Measurements from ENCODE around the gene ABL1.

Gene ABL1

GRCh38 chr9:130854092-130854491 is 19.0 kb downstream of the ABL1 start:
- no peak for DNase-seq

DNA sequence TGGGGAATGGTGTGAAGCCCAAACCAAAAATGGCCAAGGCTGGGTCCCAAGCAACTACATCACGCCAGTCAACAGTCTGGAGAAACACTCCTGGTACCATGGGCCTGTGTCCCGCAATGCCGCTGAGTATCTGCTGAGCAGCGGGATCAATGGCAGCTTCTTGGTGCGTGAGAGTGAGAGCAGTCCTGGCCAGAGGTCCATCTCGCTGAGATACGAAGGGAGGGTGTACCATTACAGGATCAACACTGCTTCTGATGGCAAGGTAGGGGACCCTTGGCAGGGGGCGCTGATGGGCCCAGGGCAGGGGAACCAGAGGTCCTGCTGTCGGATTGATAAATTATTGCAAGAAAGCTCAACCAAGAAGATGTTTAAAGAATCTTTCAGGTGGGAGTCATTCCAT is 19.8 kb downstream of the ABL1 start:
- no peak for DNase-seq

- DNase-seq = no peak
These were observed 21.4 kb downstream of the ABL1 start for GRCh38 chr9:130856474-130856873.

DNA sequence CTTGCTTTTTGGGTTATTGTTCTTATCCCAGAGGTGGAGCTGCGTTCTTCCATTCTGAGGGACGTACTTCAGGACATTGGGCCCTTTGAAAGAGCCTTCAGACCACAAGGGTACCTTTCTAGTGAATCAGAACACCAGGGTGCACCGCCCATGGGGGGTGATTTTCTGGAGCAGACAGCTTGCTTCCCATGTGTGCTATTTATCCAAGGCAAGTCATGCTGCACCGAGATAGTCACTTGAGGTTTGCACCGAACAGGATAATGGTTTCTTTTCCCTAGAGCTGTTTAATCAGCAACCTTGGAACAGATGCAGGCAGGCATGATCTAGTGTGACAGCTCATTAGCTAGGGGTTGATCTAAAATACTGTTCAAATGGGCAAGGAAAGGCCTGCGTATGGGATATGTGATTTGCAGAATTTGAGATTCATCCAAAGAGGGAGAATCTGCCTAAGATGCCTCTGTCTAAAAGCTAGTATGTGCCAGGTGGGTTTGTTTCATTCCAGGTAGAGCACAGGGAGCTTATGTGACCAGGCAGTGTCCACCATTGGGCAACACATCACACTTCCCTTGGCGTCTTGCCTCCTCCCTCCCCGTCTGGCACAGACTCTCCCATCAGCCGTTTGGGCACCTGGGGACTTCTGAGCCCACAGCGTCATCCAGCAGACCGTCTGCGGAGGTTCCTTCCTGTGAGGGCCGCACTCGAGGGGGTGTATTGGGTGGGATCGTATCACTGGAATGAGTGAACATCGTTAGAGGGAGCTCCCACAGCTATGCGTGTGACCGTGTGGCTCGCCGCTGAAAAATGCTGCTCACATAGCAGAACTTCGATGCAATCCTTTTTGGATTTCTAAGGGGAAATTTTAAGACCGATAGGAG is 23.0 kb downstream of the ABL1 start:
- DNase-seq = no peak

DNA sequence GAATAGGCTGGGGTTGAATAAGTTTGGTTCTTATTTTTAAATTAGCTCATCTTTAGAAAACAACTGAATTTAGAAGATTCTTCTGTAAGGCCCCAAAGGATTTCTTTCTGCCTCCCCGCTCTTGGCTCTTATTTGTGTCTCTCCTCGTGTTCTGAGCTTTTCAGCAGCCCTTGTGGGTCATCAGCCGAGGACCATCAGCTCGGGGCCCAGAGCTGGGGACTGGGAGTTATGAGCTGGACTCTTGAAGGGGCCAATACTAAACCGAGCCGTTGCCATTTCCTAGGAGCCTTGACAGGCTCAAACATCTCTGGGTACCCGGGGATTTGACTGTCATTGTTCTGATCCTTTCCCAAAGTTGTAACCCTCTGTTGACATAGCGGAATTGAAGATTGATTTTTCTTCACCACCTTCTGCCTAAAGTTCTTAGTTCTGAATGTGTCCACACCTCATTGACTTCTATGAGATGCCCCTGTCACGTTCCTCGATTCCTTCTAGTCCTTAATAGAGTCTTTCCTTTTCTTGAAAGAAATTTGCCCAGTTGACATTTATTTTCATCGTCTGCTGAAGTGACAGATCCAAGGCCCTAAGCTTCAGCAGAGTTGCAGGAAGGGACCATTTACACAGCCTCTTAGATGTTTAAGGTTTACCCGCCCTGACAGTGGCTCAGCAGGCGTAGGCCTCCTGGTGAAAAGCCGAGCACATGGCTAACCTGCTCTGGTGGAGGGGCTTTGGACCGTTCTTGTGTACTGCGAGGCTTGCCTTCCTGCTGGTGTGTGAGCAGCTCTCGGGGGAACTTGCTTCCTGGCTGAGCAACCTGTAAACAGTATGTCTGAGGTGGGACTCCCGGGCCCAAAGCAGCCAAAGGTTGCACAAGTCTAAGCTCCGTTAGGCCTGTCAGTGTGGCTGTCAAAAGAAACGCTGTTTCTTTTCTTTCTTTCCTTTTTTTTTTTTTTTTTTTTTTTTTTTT is 24.0 kb downstream of the ABL1 start:
- DNase-seq = no peak

DNA sequence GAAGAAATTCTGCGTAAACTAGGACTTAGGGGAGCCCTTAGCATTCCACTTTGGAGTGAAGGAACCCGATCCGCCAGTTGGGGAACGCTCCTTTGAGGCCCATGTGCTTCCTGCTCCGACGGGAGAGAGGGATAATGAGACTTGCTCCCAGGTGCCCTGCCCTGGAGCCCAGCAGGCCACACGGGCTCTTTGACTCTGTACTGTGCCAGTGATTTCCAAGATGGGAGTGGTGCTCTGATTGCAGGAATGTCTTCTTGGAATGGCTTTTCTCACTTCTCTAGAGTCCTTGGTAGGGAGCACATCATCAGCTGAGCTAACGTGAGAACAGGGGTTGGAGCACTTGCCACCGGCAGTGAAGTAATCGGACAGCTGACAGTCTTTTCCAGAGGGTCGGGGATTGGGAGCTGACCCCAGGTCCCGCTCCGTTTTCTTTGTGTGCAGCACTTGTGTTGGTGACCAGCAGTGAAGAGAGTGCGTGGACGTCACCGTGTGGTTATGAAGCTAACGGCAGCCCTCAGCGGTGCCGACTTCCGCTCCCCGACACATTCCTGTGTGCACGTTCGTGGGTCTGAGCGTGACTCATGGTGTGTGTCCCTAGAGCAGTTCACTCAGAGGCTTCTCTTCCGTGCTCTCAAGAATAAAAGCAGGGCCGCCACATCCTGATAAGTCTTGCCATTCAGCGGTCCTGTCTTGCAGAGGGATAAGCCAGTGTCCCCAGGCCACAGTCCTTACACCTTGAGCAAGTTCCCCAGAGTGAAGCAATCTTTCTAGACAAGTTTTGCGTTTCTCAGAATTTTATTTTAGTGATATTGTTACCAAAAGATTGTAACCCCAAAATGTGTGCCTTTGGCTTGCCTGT is 25.6 kb downstream of the ABL1 start:
- DNase-seq = no peak

DNA sequence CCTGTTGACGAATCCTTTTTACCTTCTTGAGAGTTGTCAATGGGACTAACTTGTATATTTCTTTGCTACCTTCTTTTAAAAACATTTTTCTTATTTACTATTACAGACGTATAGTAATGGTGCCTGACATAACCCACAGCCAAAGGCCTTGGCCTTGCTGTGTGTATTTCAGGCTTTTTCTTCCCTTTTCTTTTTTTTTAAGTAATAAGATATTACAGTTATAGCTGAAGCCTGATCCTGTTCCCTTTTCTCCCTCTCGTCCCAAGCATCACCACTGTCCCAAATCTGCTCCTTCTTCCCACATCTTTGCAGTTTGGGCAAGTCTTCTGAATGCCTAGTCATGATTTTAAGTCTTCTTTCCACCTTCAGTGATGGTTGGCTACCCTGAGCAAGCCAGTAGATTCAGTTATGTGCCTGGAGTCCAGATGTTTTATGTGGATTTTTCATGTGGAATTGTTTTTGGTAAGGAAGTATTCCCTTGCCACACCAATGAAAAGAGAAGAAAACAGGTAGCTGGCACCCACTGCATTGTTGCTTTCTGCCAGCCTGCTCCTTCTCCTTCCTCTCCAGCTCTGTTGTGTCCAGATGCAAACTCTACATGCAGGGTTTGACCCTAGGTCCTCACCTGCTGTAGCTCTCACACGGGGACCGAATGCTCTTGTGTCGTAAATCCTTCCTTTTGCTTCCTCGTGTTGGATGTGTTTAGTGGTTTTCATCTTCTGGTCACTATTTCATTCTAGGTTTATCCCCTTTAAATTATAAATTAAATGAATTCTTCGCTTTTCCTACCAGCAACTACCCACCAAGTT is 26.5 kb downstream of the ABL1 start:
- DNase-seq = no peak

- DNase-seq = no peak
These were observed 27.2 kb downstream of the ABL1 start for GRCh38 chr9:130862217-130862616.

- DNase-seq = no peak
These were observed 27.7 kb downstream of the ABL1 start for GRCh38 chr9:130862747-130863146.

- no peak for DNase-seq
These were observed 29.5 kb downstream of the ABL1 start for GRCh38 chr9:130864541-130864940.

DNA sequence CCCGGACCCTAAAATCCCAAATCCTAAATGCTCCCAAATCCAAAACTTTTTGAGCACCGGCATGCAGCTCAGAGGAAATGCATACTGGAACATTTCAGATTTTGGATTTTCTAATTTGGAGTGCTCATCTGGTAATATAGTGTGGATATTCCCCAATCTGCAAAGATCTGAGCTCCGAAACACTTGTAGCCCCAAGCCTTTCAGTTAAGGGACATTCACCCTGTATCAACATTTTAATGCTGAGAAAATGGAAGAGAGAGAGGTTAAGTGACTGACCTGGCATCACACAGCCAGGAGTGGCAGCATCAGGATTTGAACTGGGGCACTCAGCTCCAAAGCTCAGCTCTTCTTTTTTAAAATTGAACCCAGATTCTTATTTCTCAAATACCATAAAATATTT is 30.9 kb downstream of the ABL1 start:
- DNase-seq = no peak

GRCh38 chr9:130866474-130866965 is 31.5 kb downstream of the ABL1 start:
- DNase-seq = peak; percentile 94

DNA sequence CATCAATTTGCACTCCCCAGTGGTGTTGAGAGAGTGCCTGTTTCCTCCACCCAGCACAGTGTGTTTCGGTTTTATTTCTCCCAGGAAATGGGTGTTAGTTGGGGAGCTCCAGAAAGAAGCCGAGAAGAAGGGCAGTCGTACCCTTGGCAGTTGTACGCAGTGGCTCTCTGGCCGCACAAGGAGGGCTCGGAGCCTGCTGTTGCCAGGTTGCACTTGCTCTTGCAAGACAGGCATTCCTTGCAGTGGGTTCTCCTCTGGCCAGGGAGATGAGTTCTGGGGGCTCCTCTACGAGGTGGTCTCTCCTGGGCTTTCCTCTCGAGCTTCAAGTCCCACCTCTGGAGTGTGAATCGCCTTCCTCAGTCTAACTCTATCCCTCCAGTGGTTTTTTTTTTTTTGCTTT is 32.5 kb downstream of the ABL1 start:
- DNase-seq = no peak

GRCh38 chr9:130868230-130868629 is 33.2 kb downstream of the ABL1 start:
- DNase-seq = no peak

GRCh38 chr9:130869250-130869649 is 34.2 kb downstream of the ABL1 start:
- DNase-seq = no peak

DNA sequence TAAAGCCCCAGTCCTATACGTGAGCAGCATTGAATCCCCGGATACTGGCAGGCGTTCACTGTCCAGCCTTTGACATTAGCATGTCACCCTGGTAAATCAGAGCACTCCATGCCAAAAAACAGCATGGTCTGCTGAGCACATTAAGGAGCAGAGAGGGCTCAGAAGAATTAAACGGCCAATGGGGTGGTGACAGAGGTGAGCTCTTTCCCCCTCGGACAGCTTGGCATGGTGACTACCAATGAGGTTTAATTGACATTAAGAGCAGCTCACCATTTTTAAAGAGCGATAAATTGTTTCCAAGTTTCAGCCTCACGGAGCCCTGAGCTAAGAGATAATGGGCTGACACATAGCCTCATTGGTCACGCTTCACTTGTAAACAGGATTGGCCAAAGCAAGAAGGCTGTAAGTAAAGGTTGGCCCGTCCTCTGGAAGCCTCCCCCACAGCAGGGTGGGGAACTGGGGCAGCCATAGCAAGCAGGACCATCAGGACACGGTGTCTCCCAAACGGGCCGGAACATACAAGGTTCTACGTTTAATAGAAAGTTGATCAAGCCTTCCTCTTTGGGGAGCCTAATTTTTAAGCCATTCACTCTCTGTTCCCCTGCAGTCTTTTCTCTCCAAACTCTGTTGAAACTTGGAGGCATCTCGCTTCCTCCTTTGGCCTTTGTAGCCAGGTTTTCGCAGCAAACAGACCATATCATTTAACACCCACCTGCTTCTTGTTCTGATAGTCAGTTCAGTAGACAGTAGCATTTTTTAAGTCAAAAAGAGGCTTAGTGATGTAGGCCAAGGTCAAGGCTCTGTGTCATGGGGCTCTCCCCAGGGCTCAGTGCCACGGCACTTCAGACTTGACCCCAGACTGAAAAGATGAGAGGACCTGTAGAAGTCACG is 35.7 kb downstream of the ABL1 start:
- DNase-seq = no peak

DNA sequence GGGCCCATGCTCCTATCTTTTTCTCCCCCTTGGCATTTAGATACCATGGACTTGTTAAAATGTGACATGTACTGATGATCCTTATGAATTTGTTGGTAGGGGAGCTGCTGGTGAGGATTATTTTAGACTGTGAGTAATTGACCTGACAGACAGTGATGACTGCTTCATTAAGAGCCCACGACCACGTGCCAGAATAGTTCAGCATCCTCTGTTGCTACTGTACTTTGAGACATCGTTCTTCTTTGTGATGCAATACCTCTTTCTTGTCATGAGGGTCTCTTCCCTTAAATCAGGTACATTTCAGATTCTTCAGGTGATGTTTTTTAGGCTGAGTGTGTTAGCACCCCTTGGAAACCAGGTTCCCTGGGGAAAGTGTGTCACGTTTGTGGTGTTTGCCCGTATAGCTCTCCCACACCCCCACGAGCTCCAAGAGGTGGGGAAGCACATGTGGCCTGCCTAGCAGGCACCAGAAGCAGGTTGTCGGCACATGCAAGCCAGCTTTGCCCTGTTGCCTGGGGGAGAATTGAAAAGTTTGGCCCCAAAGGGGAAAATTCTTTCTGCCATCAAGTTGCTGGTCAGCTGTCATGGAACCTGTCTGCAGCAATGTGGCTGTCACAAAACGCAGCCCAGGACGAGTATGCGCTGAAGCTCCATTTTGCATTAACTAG is 36.5 kb downstream of the ABL1 start:
- no peak for DNase-seq

GRCh38 chr9:130872093-130872492 is 37.0 kb downstream of the ABL1 start:
- no peak for DNase-seq

GRCh38 chr9:130872508-130872907 is 37.5 kb downstream of the ABL1 start:
- DNase-seq = no peak

GRCh38 chr9:130872912-130873503 is 38.0 kb downstream of the ABL1 start:
- no peak for DNase-seq

Measured in NCI-H748 treated with DMSO at 0.1 percent for 48 hours (cell line).